K562 (cell line): ENCODE data around the gene SNTG2. TPM values are rescaled to one million over a fixed set of nuclear protein-coding genes. Genes with fewer than 3 reads are reported as not detected.

Source experiments
- ATAC-seq: fragments of 200-7000 bp; cut with Tn5 transposase; 3 replicates; pipeline ENCODE4 v1.9.1; 2020; ENCODE audit warnings: moderate library complexity
- BruUV-seq: library from RNA; stranded (reverse); fragments of 400-500 nt; replicated peaks from 2 replicates; lab custom pipeline; 2021; lab: Mats Ljungman, UMichigan
- CTCF ChIA-PET: fragments of 300-600 bp; formaldehyde crosslinking; extraction: SDS; loops from one replicate; lab custom pipeline; 2021; ENCODE audit warnings: low intra/inter-chr PET ratio; lab: Yijun Ruan, JAX
- POLR2A ChIA-PET: fragments of 300-600, 350-650 bp; sonication (Branson Sonifier 250); formaldehyde crosslinking; extraction: SDS; loops from one replicate; lab custom pipeline; 2021; ENCODE audit warnings: antibody characterized with exemption, inconsistent platforms; lab: Yijun Ruan, JAX
- DNase-seq, 4 experiments: peaks; one replicate each; pipeline versions ENCODE4 v3.0.0 to v3.0.0-alpha.2; 2011 to 2018; ENCODE audit warnings: low spot score in 3 of 4, mixed read lengths in 3 of 4; ENCODE audit errors: extremely low read depth in 1 of 4
- FAIRE-seq: peaks from 2 replicates; lab custom pipeline; 2011; peaks lifted over from hg19 to GRCh38; lab: Jason Lieb, UNC
- H2AFZ ChIP-seq: 2 replicates; pipeline ENCODE4 v1.6.0; 2011; ENCODE audit warnings: low read depth, low read length, control low read depth, inconsistent platforms
- H3K27ac ChIP-seq: fragments of 200-600 bp; 3 replicates; pipeline ENCODE4 v1.8.0; 2011; ENCODE audit warnings: low read depth, mild to moderate bottlenecking, control low read depth, inconsistent platforms, low read length, moderate library complexity, mixed read lengths; ENCODE audit errors: extremely low read depth
- H3K27me3 ChIP-seq, 2 experiments: fragments of 300-600 bp in 1 of 2; 2 replicates in 1 of 2; 3 replicates in 1 of 2; pipeline versions ENCODE4 v1.6.0 to v1.8.0; 2011; ENCODE audit warnings: inconsistent platforms in 2 of 2, low read length in 2 of 2, mild to moderate bottlenecking in 1 of 2, mixed read lengths in 1 of 2, moderate library complexity in 1 of 2; ENCODE audit not compliant: control insufficient read depth in 2 of 2, insufficient read depth in 2 of 2
- H3K36me3 ChIP-seq: fragments of 300-600 bp; 3 replicates; pipeline ENCODE4 v1.8.0; 2011; ENCODE audit warnings: mild to moderate bottlenecking, low read length, inconsistent platforms; ENCODE audit not compliant: control insufficient read depth, insufficient read depth
- H3K4me1 ChIP-seq, 2 experiments: fragments of 200-600 bp in 1 of 2; replicated peaks in 1 of 2; 2 replicates in 1 of 2; 3 replicates in 1 of 2; pipeline versions ENCODE4 v1.5.1 to v1.8.0; 2011; ENCODE audit warnings: inconsistent platforms in 2 of 2, low read length in 2 of 2, mild to moderate bottlenecking in 1 of 2, mixed read lengths in 1 of 2, moderate library complexity in 1 of 2; ENCODE audit not compliant: control insufficient read depth in 2 of 2, insufficient read depth in 2 of 2
- H3K4me2 ChIP-seq: 2 replicates; pipeline ENCODE4 v1.6.1; 2011; ENCODE audit warnings: low read length, control low read depth, inconsistent platforms, mixed read lengths; ENCODE audit not compliant: insufficient read depth
- H3K4me3 ChIP-seq: fragments of 200-600 bp; sonication (generic), shearing (Covaris generic); 2 replicates; pipeline ENCODE4 v1.5.1; 2016; ENCODE audit warnings: control low read depth, inconsistent platforms
- H3K79me2 ChIP-seq: fragments of 200-600 bp; 3 replicates; pipeline ENCODE4 v1.8.0; 2011; ENCODE audit warnings: low read length, inconsistent platforms; ENCODE audit not compliant: control insufficient read depth, insufficient read depth
- H3K9ac ChIP-seq, 2 experiments: 2 replicates each; pipeline versions ENCODE4 v1.6.0 to v1.6.1; 2011; ENCODE audit warnings: low read depth in 2 of 2, low read length in 2 of 2, control low read depth in 1 of 2, inconsistent platforms in 1 of 2, mild to moderate bottlenecking in 1 of 2, mixed read lengths in 1 of 2; ENCODE audit not compliant: insufficient read depth in 1 of 2
- H3K9me1 ChIP-seq: one replicate; pipeline ENCODE4 v1.6.0; 2011; ENCODE audit warnings: inconsistent platforms, mild to moderate bottlenecking, low read length, moderate library complexity; ENCODE audit not compliant: control insufficient read depth, insufficient read depth
- H3K9me3 ChIP-seq: replicated peaks from 2 replicates; pipeline ENCODE4 v1.5.1; 2011; ENCODE audit warnings: low read depth, low read length, inconsistent platforms; ENCODE audit not compliant: control insufficient read depth, insufficient read depth
- H4K20me1 ChIP-seq: replicated peaks from 2 replicates; pipeline ENCODE4 v1.6.1; 2011; ENCODE audit warnings: low read length, inconsistent platforms, mixed read lengths; ENCODE audit not compliant: control insufficient read depth, insufficient read depth
- BRCA1 ChIP-seq, 2 experiments: fragments of 450-650 bp in 1 of 2; sonication (generic) in 1 of 2; formaldehyde crosslinking in 1 of 2; IDR thresholded peaks; 2 replicates each; pipeline versions ENCODE4 v1.5.0 to v1.6.1; 2017 to 2020; ENCODE audit warnings: mild to moderate bottlenecking in 1 of 2, missing genetic modification reagents in 1 of 2
- CBX5 ChIP-seq: IDR thresholded peaks from 2 replicates; pipeline ENCODE4 v1.6.1; 2014; ENCODE audit warnings: low read depth, borderline replicate concordance
- EP400 ChIP-seq: fragments of 450-650 bp; IDR thresholded peaks from 2 replicates; pipeline ENCODE4 v1.6.1; 2017; ENCODE audit warnings: antibody characterized with exemption, mild to moderate bottlenecking, moderate library complexity
- IFI16 ChIP-seq: fragments of 250-450 bp; sonication (Bioruptor Pico); IDR thresholded peaks from 2 replicates; pipeline ENCODE4 v2.1.2; 2022; ENCODE audit warnings: mild to moderate bottlenecking, inconsistent platforms
- NFIX ChIP-seq: fragments of 250-450 bp; sonication (Bioruptor Pico); IDR thresholded peaks from 2 replicates; pipeline ENCODE4 v1.4.0; 2020; ENCODE audit warnings: low read depth, mild to moderate bottlenecking, moderate library complexity
- NFYB ChIP-seq: IDR thresholded peaks from 2 replicates; pipeline ENCODE4 v1.6.1; 2011; ENCODE audit warnings: mild to moderate bottlenecking, moderate library complexity; ENCODE audit not compliant: insufficient read length; ENCODE audit errors: extremely low read depth
- RAD51 ChIP-seq: fragments of 450-650 bp; IDR thresholded peaks from 2 replicates; pipeline ENCODE4 v1.7.1; 2016; ENCODE audit warnings: low read depth, mild to moderate bottlenecking, borderline replicate concordance
- TGIF2 ChIP-seq: sonication (generic); formaldehyde crosslinking; IDR thresholded peaks from 2 replicates; pipeline ENCODE4 v1.8.1; 2022; ENCODE audit warnings: mild to moderate bottlenecking, missing genetic modification reagents, moderate library complexity
- TRIM24 ChIP-seq, 2 experiments: fragments of 450-650 bp; IDR thresholded peaks; 2 replicates each; pipeline ENCODE4 v1.6.1; 2016
- ZNF431 ChIP-seq: sonication (generic); formaldehyde crosslinking; IDR thresholded peaks from 2 replicates; pipeline ENCODE4 v1.8.0; 2022; ENCODE audit warnings: mild to moderate bottlenecking, missing genetic modification reagents
- WGBS: fragments of 100-300 bp; shearing (Covaris generic); methylation state at CpG from one replicate; pipeline ENCODE4 v1.1.6; 2016; ENCODE audit warnings: low coverage, mixed read lengths; ENCODE audit not compliant: insufficient coverage; ENCODE audit errors: missing lambda C conversion rate; 5-methylcytosine and 5-hydroxymethylcytosine counted together
- in situ Hi-C: fragments of 300-500 bp; cut with MboI; formaldehyde crosslinking; loops from 4 replicates; pipeline ENCODE4 v1.15.0; 2018; ENCODE audit warnings: inconsistent platforms, mixed read lengths
- intact Hi-C: fragments of 100-400 bp; cut with micrococcal nuclease; formaldehyde crosslinking; loops from 2 replicates; pipeline ENCODE4 v1.14.2; 2022
- polyA plus RNA-seq, 8 experiments: library from polyadenylated mRNA; depleted of rRNA in 4 of 8; stranded (reverse) in 5 of 8; unstranded in 3 of 8; fragments of >200 nt; fragmentation: Nextera tagmentation in 2 of 8; fragmentation: Illumina TruSeq in 1 of 8; extraction: Ambion mirVana in 2 of 8; extraction: Trizol in 1 of 8; gene quantifications; 2 replicates each; pipeline versions ENCODE4 v1.2.1 to v1.2.3, GENCODE V29; 2011 to 2014; ENCODE audit warnings: inconsistent platforms in 1 of 8, missing spikeins in 1 of 8
- total RNA-seq, 7 experiments: library from RNA; depleted of rRNA in 6 of 7; stranded (reverse); fragments of >200 nt in 6 of 7; fragmentation: Illumina TruSeq in 2 of 7; extraction: Trizol in 2 of 7; gene quantifications; 2 replicates each; pipeline versions ENCODE4 v1.2.1 to v1.2.3, GENCODE V29; 2011 to 2021; ENCODE audit warnings: low replicate concordance in 1 of 7
- TF ChIP-seq, protein P1 (sequence below), 2 experiments: fragments of 450-650 bp; IDR thresholded peaks; 2 replicates each; pipeline ENCODE4 v1.6.1; 2016; ENCODE audit warnings: mild to moderate bottlenecking in 2 of 2, borderline replicate concordance in 1 of 2, low read depth in 1 of 2, moderate library complexity in 1 of 2

SNTG2 gene
- total and polyA plus RNA-seq, 9 of the 15 experiments (the other 6 are each of a cell fraction or from before 2014, with no cell fraction given) = not detected

DNA sequence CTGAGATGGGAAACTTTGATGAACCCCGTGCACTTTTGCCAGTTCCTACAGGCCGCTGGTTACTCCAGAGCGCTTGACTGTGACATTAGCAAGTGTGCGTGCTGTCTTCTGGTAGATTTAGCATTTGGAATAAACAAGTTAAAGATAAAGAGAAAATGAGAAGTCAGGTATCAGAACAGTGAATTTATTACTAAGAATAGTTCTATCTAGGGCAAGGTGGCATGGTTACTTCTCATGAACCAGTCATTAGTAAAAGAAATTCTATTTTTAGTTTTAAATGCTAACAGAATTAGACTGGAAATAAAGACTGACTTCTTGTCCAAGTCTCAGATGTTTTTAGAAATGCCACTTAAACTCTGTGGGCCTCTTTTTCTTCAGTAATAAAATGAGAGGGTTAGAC lies 258.6 kb downstream of the SNTG2 start:
- Histone ChIP-seq H3K27me3 (peaks cover 0 to 8% of the 10 kb centered on the region in 2 experiments; a peak in 2 of 5 replicates), H3K4me3 (no peak overlapping the region), H3K79me2 (no peaks in the 10 kb centered on the region), H3K9me3 (no peaks in the 10 kb centered on the region), H3K9me1 (no peaks in the 10 kb centered on the region), H4K20me1 (no peaks in the 10 kb centered on the region), H3K4me1 (no peaks in the 10 kb centered on the region), H3K9ac (no peak overlapping the region), H3K4me2 (no peak overlapping the region), H3K27ac (no peak overlapping the region), H3K36me3 (no peaks in the 10 kb centered on the region), H2AFZ (no peak overlapping the region)
- TF ChIP-seq TGIF2 (CRISPR knock-in tag) (no peak), TRIM24 (IDR thresholded peaks at IDR 0.05) (no peak), CBX5 (no peak), BRCA1 (IDR thresholded peaks at IDR 0.05) (no peak), BRCA1 (CRISPR knock-in tag; IDR thresholded peaks at IDR 0.05) (no peak), RAD51 (no peak), NFYB (no peak), IFI16 (CRISPR knock-in tag) (no peak), ZNF431 (no peak), NFIX (CRISPR knock-in tag) (no peak), EP400 (no peak)
- TF ChIP-seq, protein P1, sequence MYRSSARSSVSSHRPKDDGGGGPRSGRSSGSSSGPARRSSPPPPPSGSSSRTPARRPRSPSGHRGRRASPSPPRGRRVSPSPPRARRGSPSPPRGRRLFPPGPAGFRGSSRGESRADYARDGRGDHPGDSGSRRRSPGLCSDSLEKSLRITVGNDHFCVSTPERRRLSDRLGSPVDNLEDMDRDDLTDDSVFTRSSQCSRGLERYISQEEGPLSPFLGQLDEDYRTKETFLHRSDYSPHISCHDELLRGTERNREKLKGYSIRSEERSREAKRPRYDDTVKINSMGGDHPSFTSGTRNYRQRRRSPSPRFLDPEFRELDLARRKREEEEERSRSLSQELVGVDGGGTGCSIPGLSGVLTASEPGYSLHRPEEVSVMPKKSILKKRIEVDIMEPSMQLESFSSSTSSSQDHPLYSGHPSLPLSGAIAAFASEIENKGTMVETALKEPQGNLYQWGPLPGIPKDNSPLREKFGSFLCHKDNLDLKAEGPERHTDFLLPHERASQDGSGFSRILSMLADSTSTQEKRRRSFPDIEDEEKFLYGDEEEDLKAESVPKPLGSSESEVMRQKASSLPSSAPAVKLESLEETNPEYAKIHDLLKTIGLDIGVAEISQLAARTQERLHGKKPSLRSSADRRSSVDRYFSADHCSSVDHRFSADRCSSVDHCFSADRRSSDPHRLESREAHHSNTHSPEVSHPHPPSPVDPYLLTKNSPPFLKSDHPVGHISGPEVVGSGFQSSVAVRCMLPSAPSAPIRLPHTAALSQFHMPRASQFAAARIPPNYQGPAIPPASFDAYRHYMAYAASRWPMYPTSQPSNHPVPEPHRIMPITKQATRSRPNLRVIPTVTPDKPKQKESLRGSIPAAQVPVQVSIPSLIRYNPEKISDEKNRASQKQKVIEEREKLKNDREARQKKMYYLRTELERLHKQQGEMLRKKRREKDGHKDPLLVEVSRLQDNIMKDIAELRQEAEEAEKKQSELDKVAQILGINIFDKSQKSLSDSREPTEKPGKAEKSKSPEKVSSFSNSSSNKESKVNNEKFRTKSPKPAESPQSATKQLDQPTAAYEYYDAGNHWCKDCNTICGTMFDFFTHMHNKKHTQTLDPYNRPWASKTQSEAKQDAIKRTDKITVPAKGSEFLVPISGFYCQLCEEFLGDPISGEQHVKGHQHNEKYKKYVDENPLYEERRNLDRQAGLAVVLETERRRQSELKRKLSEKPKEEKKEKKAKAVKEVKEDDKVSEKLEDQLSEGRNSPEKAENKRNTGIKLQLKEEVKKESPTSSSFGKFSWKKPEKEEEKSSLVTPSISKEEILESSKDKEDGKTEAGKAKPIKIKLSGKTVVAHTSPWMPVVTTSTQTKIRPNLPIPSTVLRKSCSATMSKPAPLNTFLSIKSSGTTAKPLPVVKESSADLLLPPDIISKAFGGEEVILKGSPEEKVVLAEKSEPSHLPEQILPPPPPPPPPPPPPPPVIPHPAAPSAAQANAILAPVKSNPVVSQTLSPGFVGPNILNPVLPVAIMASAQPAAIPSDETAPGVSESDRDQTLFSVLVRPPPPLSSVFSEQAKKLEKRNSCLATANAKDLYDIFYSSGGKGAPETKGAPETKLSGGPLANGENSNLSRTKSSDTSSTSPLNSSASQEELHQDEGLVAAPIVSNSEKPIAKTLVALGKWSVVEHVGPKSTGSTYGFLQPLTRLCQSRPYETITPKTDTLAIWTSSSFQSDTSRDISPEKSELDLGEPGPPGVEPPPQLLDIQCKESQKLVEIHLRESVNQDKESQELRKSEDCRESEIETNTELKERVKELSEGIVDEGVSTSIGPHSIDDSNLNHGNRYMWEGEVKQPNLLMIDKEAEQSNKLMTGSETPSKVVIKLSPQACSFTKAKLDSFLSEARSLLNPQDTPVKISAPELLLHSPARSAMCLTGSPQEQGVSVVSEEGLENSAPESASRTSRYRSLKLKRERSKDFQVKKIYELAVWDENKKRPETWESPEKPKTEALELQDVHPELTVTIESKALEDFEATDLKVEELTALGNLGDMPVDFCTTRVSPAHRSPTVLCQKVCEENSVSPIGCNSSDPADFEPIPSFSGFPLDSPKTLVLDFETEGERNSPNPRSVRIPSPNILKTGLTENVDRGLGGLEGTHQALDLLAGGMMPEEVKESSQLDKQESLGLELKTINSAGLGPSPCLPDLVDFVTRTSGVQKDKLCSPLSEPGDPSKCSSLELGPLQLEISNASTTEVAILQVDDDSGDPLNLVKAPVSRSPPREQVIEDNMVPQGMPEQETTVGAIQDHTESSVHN (IDR thresholded peaks at IDR 0.05; ENCODE audit: borderline replicate concordance in 1 of 2, low read depth in 1 of 2) = no peak
- in situ Hi-C loops = no loop called here
- 0% methylated on average over 4 of the region's 4 CpGs for WGBS
- intact Hi-C loops = no loop called here
- DNase-seq (no peak), ATAC-seq (no peak), FAIRE-seq (no peak)
- ChIA-PET CTCF (no interaction called here), POLR2A (no interaction called here)
- no TSS peak for BruUV-seq
